ENCODE results near the gene PRPH2. TPM values are rescaled to one million over a fixed set of nuclear protein-coding genes. Genes with fewer than 3 reads are reported as not detected.

PRPH2 gene
- total RNA-seq, 2 donors from 2014 or later, result not detected

GRCh38 chr6:42653851-42654250 lies 68.5 kb downstream of the PRPH2 start:
- Mint-ChIP-seq H3K36me3 (ENCODE audit: low read depth) (peaks cover 96% of the 10 kb centered on the region), H3K27ac (peak overlapping the region; percentile 81), H3K9me3 (no peaks in the 10 kb centered on the region), H3K27me3 (no peaks in the 10 kb centered on the region), H3K4me1 (no peaks in the 10 kb centered on the region), H3K4me3 (no peak overlapping the region)
- no peak for ATAC-seq (replicated peaks)

GRCh38 chr6:42652024-42652746 lies 70.2 kb downstream of the PRPH2 start:
- no peak overlapping the region for H3K4me3 Mint-ChIP-seq
- H3K27ac Mint-ChIP-seq, result peak overlapping the region; percentile 46
- peaks cover 92% of the 10 kb centered on the region for H3K36me3 Mint-ChIP-seq (ENCODE audit: low read depth)
- ATAC-seq (replicated peaks), result no peak
- H3K27me3 Mint-ChIP-seq, result no peaks in the 10 kb centered on the region
- no peaks in the 10 kb centered on the region for H3K9me3 Mint-ChIP-seq
- no peaks in the 10 kb centered on the region for H3K4me1 Mint-ChIP-seq

Other genes with a start within 250 kb of the PRPH2 start
- 10 to 100 TPM; 30.0 to 36.6 TPM for gene UBR2, start 158.6 kb downstream of the PRPH2 start, total RNA-seq
- gene TBCC, start 23.5 kb upstream of the PRPH2 start, total RNA-seq, result 10 to 100 TPM; 16.6 to 17.7 TPM
- gene BICRAL, start 59.5 kb upstream of the PRPH2 start, total RNA-seq, result 10 to 100 TPM; 16.7 to 19.3 TPM
- 100 to 1,000 TPM; 116 to 150 TPM for gene RPL7L1, start 157.0 kb upstream of the PRPH2 start, total RNA-seq
- gene PTCRA, start 193.5 kb upstream of the PRPH2 start, total RNA-seq, result not detected
- gene CNPY3, start 206.9 kb upstream of the PRPH2 start, total RNA-seq, result 10 to 100 TPM; 28.5 to 30.5 TPM
- gene GNMT, start 238.2 kb upstream of the PRPH2 start, total RNA-seq, result under 1 TPM; 0.24 to 0.30 TPM

Data from activated T-helper 17 cell treated with anti-CD3 and anti-CD28 coated beads, Interleukin-2, amount 50 U/mL, for 72 hours (primary cell).